ENCODE results near the gene CSPG5.

The CSPG5 gene

GRCh38 chr3:47586746-47587145 lies 8.1 kb upstream of the CSPG5 start:
- no peak for DNase-seq (ENCODE audit: low spot score)

- DNase-seq (ENCODE audit: low spot score): peak; percentile 19
These were observed 4.8 kb upstream of the CSPG5 start for GRCh38 chr3:47583320-47584075.

- DNase-seq (ENCODE audit: low spot score): no peak
These were observed 3.2 kb upstream of the CSPG5 start for GRCh38 chr3:47581835-47582234.

- no peak for DNase-seq (ENCODE audit: low spot score)
These were observed 2.8 kb upstream of the CSPG5 start for GRCh38 chr3:47581422-47581821.

GRCh38 chr3:47580481-47580880 lies 1.8 kb upstream of the CSPG5 start:
- DNase-seq (ENCODE audit: low spot score): no peak

GRCh38 chr3:47579875-47580274 lies 1.2 kb upstream of the CSPG5 start:
- no peak for DNase-seq (ENCODE audit: low spot score)

GRCh38 chr3:47578119-47578632 lies 489 bp downstream of the CSPG5 start:
- no peak for DNase-seq (ENCODE audit: low spot score)

- DNase-seq (ENCODE audit: low spot score): no peak
These were observed 1.0 kb downstream of the CSPG5 start for GRCh38 chr3:47577583-47578118.

- DNase-seq (ENCODE audit: low spot score): no peak
These were observed 5.2 kb downstream of the CSPG5 start for GRCh38 chr3:47573190-47574172.

- no peak for DNase-seq (ENCODE audit: low spot score)
These were observed 7.1 kb downstream of the CSPG5 start for GRCh38 chr3:47571391-47572175.

GRCh38 chr3:47568901-47569300 lies 9.8 kb downstream of the CSPG5 start:
- DNase-seq (ENCODE audit: low spot score): no peak

GRCh38 chr3:47567149-47567548 lies 11.5 kb downstream of the CSPG5 start:
- no peak for DNase-seq (ENCODE audit: low spot score)

- no peak for DNase-seq (ENCODE audit: low spot score)
These were observed 12.0 kb downstream of the CSPG5 start for GRCh38 chr3:47566667-47567066.

- no peak for DNase-seq (ENCODE audit: low spot score)
These were observed 12.7 kb downstream of the CSPG5 start for GRCh38 chr3:47565734-47566550.

GRCh38 chr3:47556351-47556750 lies 22.3 kb downstream of the CSPG5 start:
- no peak for DNase-seq (ENCODE audit: low spot score)

GRCh38 chr3:47554335-47554734 lies 24.3 kb downstream of the CSPG5 start:
- no peak for DNase-seq (ENCODE audit: low spot score)

- DNase-seq (ENCODE audit: low spot score): no peak
These were observed 25.3 kb downstream of the CSPG5 start for GRCh38 chr3:47553407-47553806.

GRCh38 chr3:47542471-47543173 lies 36.0 kb downstream of the CSPG5 start:
- DNase-seq (ENCODE audit: low spot score): no peak

GRCh38 chr3:47541583-47542108 lies 37.0 kb downstream of the CSPG5 start:
- no peak for DNase-seq (ENCODE audit: low spot score)

GRCh38 chr3:47540281-47540680 lies 38.4 kb downstream of the CSPG5 start:
- DNase-seq (ENCODE audit: low spot score): no peak
